HL-60 (cell line): ENCODE data around the gene IL13.

Experiments
- GABPA ChIP-seq: IDR thresholded peaks from 2 replicates; pipeline ENCODE4 v1.6.1; 2012; ENCODE audit warnings: low read depth
- POLR2AphosphoS5 ChIP-seq: IDR thresholded peaks from 2 replicates; pipeline ENCODE4 v1.6.1; 2012; ENCODE audit warnings: low read depth
- SPI1 ChIP-seq: IDR thresholded peaks from 2 replicates; pipeline ENCODE4 v1.6.1; 2012; ENCODE audit warnings: low read depth, mild to moderate bottlenecking, borderline replicate concordance
- TF ChIP-seq, protein P1 (sequence below): IDR thresholded peaks from one replicate; pipeline ENCODE4 v1.5.1; 2011; ENCODE audit warnings: low read length, control low read depth, inconsistent platforms; ENCODE audit not compliant: insufficient read depth
- TF ChIP-seq, protein P2 (sequence below): IDR thresholded peaks from 2 replicates; pipeline ENCODE4 v1.6.1; 2012; ENCODE audit warnings: low read depth; ENCODE audit not compliant: insufficient replicate concordance

DNA sequence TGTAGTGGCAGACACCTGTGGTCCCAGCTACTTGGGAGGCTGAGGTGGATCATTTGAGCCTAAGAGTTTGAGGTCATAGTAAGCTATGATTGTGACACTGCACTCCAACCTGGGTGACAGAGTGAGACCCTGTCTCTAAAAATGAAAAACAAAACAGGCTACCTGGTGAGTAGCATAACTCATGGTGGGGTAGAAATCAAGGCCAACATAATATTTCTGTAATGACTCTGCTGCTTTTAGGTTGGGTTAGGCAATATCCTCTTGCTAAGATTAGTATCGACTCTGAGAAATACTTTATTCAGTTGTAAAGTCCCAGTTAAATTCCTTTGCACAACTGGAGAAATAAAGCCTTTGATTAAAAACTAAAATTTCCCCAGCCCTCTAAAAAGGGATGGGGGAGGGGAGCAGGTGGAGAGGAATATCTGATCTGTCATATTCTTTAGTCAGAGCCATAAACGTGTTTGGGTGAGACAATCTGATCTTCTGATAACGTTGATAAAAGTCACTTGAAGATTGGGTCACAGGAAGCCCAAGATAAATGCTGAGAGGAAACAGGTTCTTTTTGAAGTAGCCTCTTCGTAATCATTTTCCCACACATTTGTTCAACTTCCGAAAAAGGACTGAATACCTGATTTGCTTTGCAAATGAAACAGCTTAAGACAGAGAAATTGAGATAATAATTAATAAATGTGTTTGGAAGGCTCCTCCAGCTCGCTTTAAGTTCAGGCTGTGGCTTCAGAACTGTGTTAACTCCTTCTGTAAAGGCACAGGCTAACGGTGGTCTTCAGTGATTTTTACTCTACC, 30.8 kb downstream of the IL13 start:
- TF ChIP-seq, protein P1, sequence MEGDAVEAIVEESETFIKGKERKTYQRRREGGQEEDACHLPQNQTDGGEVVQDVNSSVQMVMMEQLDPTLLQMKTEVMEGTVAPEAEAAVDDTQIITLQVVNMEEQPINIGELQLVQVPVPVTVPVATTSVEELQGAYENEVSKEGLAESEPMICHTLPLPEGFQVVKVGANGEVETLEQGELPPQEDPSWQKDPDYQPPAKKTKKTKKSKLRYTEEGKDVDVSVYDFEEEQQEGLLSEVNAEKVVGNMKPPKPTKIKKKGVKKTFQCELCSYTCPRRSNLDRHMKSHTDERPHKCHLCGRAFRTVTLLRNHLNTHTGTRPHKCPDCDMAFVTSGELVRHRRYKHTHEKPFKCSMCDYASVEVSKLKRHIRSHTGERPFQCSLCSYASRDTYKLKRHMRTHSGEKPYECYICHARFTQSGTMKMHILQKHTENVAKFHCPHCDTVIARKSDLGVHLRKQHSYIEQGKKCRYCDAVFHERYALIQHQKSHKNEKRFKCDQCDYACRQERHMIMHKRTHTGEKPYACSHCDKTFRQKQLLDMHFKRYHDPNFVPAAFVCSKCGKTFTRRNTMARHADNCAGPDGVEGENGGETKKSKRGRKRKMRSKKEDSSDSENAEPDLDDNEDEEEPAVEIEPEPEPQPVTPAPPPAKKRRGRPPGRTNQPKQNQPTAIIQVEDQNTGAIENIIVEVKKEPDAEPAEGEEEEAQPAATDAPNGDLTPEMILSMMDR, result no peak
- no peak for TF ChIP-seq SPI1
- no peak for TF ChIP-seq POLR2AphosphoS5
- no peak for TF ChIP-seq GABPA
- TF ChIP-seq, protein P2, sequence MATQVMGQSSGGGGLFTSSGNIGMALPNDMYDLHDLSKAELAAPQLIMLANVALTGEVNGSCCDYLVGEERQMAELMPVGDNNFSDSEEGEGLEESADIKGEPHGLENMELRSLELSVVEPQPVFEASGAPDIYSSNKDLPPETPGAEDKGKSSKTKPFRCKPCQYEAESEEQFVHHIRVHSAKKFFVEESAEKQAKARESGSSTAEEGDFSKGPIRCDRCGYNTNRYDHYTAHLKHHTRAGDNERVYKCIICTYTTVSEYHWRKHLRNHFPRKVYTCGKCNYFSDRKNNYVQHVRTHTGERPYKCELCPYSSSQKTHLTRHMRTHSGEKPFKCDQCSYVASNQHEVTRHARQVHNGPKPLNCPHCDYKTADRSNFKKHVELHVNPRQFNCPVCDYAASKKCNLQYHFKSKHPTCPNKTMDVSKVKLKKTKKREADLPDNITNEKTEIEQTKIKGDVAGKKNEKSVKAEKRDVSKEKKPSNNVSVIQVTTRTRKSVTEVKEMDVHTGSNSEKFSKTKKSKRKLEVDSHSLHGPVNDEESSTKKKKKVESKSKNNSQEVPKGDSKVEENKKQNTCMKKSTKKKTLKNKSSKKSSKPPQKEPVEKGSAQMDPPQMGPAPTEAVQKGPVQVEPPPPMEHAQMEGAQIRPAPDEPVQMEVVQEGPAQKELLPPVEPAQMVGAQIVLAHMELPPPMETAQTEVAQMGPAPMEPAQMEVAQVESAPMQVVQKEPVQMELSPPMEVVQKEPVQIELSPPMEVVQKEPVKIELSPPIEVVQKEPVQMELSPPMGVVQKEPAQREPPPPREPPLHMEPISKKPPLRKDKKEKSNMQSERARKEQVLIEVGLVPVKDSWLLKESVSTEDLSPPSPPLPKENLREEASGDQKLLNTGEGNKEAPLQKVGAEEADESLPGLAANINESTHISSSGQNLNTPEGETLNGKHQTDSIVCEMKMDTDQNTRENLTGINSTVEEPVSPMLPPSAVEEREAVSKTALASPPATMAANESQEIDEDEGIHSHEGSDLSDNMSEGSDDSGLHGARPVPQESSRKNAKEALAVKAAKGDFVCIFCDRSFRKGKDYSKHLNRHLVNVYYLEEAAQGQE, result no peak
